Uterus (tissue), 4 donors: ENCODE results near the gene GDI1. TPM values are rescaled to one million over a fixed set of nuclear protein-coding genes. Genes with fewer than 3 reads are reported as not detected.

Experiments
- DNase-seq, 2 donors: peaks; one replicate each; pipeline ENCODE4 v3.0.0-alpha.2; 2019 to 2020
- H3K27ac ChIP-seq, 2 donors: fragments of 200-600 bp; sonication (generic); 1 replicate in 1 of 2; 2 replicates in 1 of 2; pipeline ENCODE4 v1.5.1; 2016 to 2018
- H3K27me3 ChIP-seq, 2 donors: fragments of 200-600 bp; sonication (generic); one replicate each; pipeline ENCODE4 v1.5.1; 2018 to 2019; ENCODE audit warnings: control low read depth in 1 of 2
- H3K36me3 ChIP-seq, 2 donors: fragments of 200-600 bp; sonication (generic); one replicate each; pipeline ENCODE4 v1.5.1; 2019; ENCODE audit warnings: control low read depth in 1 of 2
- H3K4me1 ChIP-seq, 2 donors: fragments of 200-600 bp; sonication (generic); one replicate each; pipeline ENCODE4 v1.5.1; 2018 to 2019; ENCODE audit warnings: control low read depth in 1 of 2
- H3K4me3 ChIP-seq, 2 donors: fragments of 200-600 bp; sonication (generic); 1 replicate in 1 of 2; 2 replicates in 1 of 2; pipeline ENCODE4 v1.5.1; 2018 to 2019; ENCODE audit warnings: mild to moderate bottlenecking in 1 of 2
- H3K9me3 ChIP-seq, 2 donors: fragments of 200-600 bp; sonication (generic); one replicate each; pipeline ENCODE4 v1.5.1; 2019; ENCODE audit warnings: control low read depth in 1 of 2
- CTCF ChIP-seq, 4 experiments: fragments of 200-600 bp in 2 of 4; fragments of 450-650 bp in 2 of 4; sonication (generic) in 2 of 4; IDR thresholded peaks; one replicate each; pipeline ENCODE4 v1.5.1; 2016 to 2019; ENCODE audit warnings: antibody characterized with exemption in 4 of 4, mild to moderate bottlenecking in 2 of 4, moderate library complexity in 1 of 4
- POLR2A ChIP-seq, 2 donors: fragments of 450-650 bp; IDR thresholded peaks; one replicate each; pipeline ENCODE4 v1.6.1; 2016; ENCODE audit warnings: antibody characterized with exemption in 2 of 2, mild to moderate bottlenecking in 1 of 2, moderate library complexity in 1 of 2
- intact Hi-C: fragments of 100-400 bp; cut with DNase I; formaldehyde crosslinking; loops from one replicate; pipeline ENCODE4 v1.15.1; 2023; ENCODE audit warnings: low total_unique reads
- total RNA-seq, 4 donors: library from RNA; depleted of rRNA in 3 of 4; stranded (reverse); fragments of >200 nt in 3 of 4; gene quantifications; one replicate each; pipeline versions ENCODE4 v1.1.0 to v1.2.4, GENCODE V29; 2014 to 2023
- donor health status: DM: yes; HTN: yes; CAD: no.

The GDI1 gene
- total RNA-seq, 4 donors from 2014 or later: 100.0 to 175 (median 135) TPM

GRCh38 chrX:154482786-154483185 lies 45.8 kb downstream of the GDI1 start:
- no peak overlapping the region for H3K4me3 ChIP-seq
- H3K27ac ChIP-seq: no peak overlapping the region
- TF ChIP-seq CTCF (IDR thresholded peaks at IDR 0.05) (no peak), POLR2A (IDR thresholded peaks at IDR 0.05) (no peak)
- H3K9me3 ChIP-seq: no peaks in the 10 kb centered on the region
- no peak for DNase-seq
- peaks cover 0 to 3% of the 10 kb centered on the region in 2 donors for H3K4me1 ChIP-seq
- H3K36me3 ChIP-seq: no peaks in the 10 kb centered on the region
- no peaks in the 10 kb centered on the region for H3K27me3 ChIP-seq
- intact Hi-C loops: no loop called here

- no peaks in the 10 kb centered on the region for H3K4me1 ChIP-seq
- intact Hi-C loops: no loop called here
- no peak overlapping the region for H3K27ac ChIP-seq
- no peaks in the 10 kb centered on the region for H3K9me3 ChIP-seq
- no peaks in the 10 kb centered on the region for H3K36me3 ChIP-seq
- H3K4me3 ChIP-seq: no peak overlapping the region
- no peak for DNase-seq
- TF ChIP-seq CTCF (IDR thresholded peaks at IDR 0.05) (no peak), POLR2A (IDR thresholded peaks at IDR 0.05) (no peak)
- H3K27me3 ChIP-seq: no peaks in the 10 kb centered on the region
Observed at GRCh38 chrX:154483325-154483724, 46.4 kb downstream of the GDI1 start.

- H3K27ac ChIP-seq: no peak overlapping the region
- TF ChIP-seq CTCF (IDR thresholded peaks at IDR 0.05): no peak
- TF ChIP-seq POLR2A (IDR thresholded peaks at IDR 0.05): no peak
- no peaks in the 10 kb centered on the region for H3K4me1 ChIP-seq
- no peak overlapping the region for H3K4me3 ChIP-seq
- H3K27me3 ChIP-seq: no peaks in the 10 kb centered on the region
- no peaks in the 10 kb centered on the region for H3K36me3 ChIP-seq
- intact Hi-C loops: no loop called here
- DNase-seq: no peak
- no peaks in the 10 kb centered on the region for H3K9me3 ChIP-seq
Observed at GRCh38 chrX:154484255-154485149, 47.5 kb downstream of the GDI1 start.

GRCh38 chrX:154485150-154486051 lies 48.4 kb downstream of the GDI1 start:
- peak overlapping the region; percentile 21 to 48 for H3K4me3 ChIP-seq
- no peaks in the 10 kb centered on the region for H3K4me1 ChIP-seq
- intact Hi-C loops: no loop called here
- no peaks in the 10 kb centered on the region for H3K27me3 ChIP-seq
- peak in 1 of 2 donors; percentile 16 for DNase-seq
- TF ChIP-seq POLR2A (IDR thresholded peaks at IDR 0.05) (no peak), CTCF (IDR thresholded peaks at IDR 0.05) (no peak)
- no peaks in the 10 kb centered on the region for H3K9me3 ChIP-seq
- no peaks in the 10 kb centered on the region for H3K36me3 ChIP-seq
- peak overlapping the region; percentile 61 to 83 for H3K27ac ChIP-seq

- TF ChIP-seq POLR2A (IDR thresholded peaks at IDR 0.05): no peak
- no peak for TF ChIP-seq CTCF (IDR thresholded peaks at IDR 0.05)
- intact Hi-C loops: no loop called here
- peak in 1 of 2 donors; percentile 49 for DNase-seq
- Histone ChIP-seq H3K36me3 (no peaks in the 10 kb centered on the region), H3K9me3 (no peaks in the 10 kb centered on the region), H3K27me3 (no peaks in the 10 kb centered on the region), H3K27ac (peak overlapping the region; percentile 61 to 83), H3K4me1 (no peaks in the 10 kb centered on the region), H3K4me3 (peak overlapping the region; percentile 21 to 48)
Observed at GRCh38 chrX:154486052-154486395, 49.1 kb downstream of the GDI1 start.
